H1 (cell line): Measurements from ENCODE around the gene CBLB. TPM values are rescaled to one million over a fixed set of nuclear protein-coding genes. Genes with fewer than 3 reads are reported as not detected.

Experiments used
- CTCF ChIA-PET: fragments of 300-600 bp; sonication (Branson Sonifier 250); formaldehyde crosslinking; loops from one replicate; lab custom pipeline; 2021; ENCODE audit not compliant: partially characterized antibody; lab: Charles Lee
- POLR2A ChIA-PET: fragments of 300-600 bp; sonication (Branson Sonifier 250); formaldehyde crosslinking; loops from one replicate; lab custom pipeline; 2021; ENCODE audit warnings: inconsistent platforms; ENCODE audit not compliant: partially characterized antibody; lab: Charles Lee
- DNase-seq, 2 experiments: peaks; one replicate each; pipeline versions ENCODE4 v3.0.0 to v3.0.0-alpha.2; 2010 to 2022; ENCODE audit warnings: low spot score in 2 of 2, low read depth in 1 of 2, mixed read lengths in 1 of 2
- FAIRE-seq: peaks from 2 replicates; lab custom pipeline; 2011; peaks lifted over from hg19 to GRCh38; lab: Jason Lieb, UNC
- H2AFZ ChIP-seq: 2 replicates; pipeline ENCODE4 v1.8.1; 2012; ENCODE audit warnings: low read length, inconsistent platforms
- H2AK5ac ChIP-seq: 2 replicates; pipeline ENCODE4 v1.6.1; 2013; ENCODE audit warnings: low read depth, low read length
- H2BK120ac ChIP-seq: replicated peaks from 2 replicates; pipeline ENCODE3; 2013; ENCODE audit warnings: low read depth, low read length, inconsistent platforms
- H2BK12ac ChIP-seq: 2 replicates; pipeline ENCODE4 v1.6.1; 2013; ENCODE audit warnings: low read depth, low read length
- H2BK15ac ChIP-seq: 2 replicates; pipeline ENCODE4 v1.6.1; 2013; ENCODE audit warnings: low read length
- H2BK20ac ChIP-seq: 2 replicates; pipeline ENCODE4 v1.6.1; 2013; ENCODE audit warnings: low read length
- H2BK5ac ChIP-seq: 2 replicates; pipeline ENCODE4 v1.6.1; 2013; ENCODE audit warnings: low read depth, low read length
- H3K14ac ChIP-seq: 2 replicates; pipeline ENCODE4 v1.6.1; 2013; ENCODE audit warnings: inconsistent platforms; ENCODE audit not compliant: insufficient read length
- H3K18ac ChIP-seq: 2 replicates; pipeline ENCODE4 v1.6.1; 2013; ENCODE audit warnings: low read length; ENCODE audit errors: extremely low read depth
- H3K23ac ChIP-seq: 2 replicates; pipeline ENCODE4 v1.6.1; 2013; ENCODE audit warnings: inconsistent platforms; ENCODE audit not compliant: insufficient read length
- H3K23me2 ChIP-seq: 2 replicates; pipeline ENCODE4 v1.6.1; 2013; ENCODE audit warnings: low read depth, low read length
- H3K27ac ChIP-seq: 2 replicates; pipeline ENCODE4 v1.6.1; 2011; ENCODE audit warnings: low read depth, low read length, inconsistent platforms
- H3K27me3 ChIP-seq, 4 experiments: replicated peaks in 1 of 4; 1 replicate in 1 of 4; 2 replicates in 3 of 4; pipeline versions ENCODE4 v1.6.1 to v1.8.1; 2011 to 2013; ENCODE audit warnings: low read length in 3 of 4, mild to moderate bottlenecking in 3 of 4, inconsistent platforms in 2 of 4, mixed read lengths in 2 of 4, moderate library complexity in 1 of 4; ENCODE audit not compliant: control insufficient read depth in 3 of 4, insufficient read depth in 3 of 4; ENCODE audit errors: extremely low read depth in 1 of 4
- H3K36me3 ChIP-seq, 4 experiments: 2 replicates each; pipeline versions ENCODE4 v1.6.1 to v1.8.1; 2011 to 2013; ENCODE audit warnings: mild to moderate bottlenecking in 4 of 4, low read length in 3 of 4, moderate library complexity in 2 of 4, control low read depth in 1 of 4, inconsistent platforms in 1 of 4; ENCODE audit not compliant: insufficient read depth in 4 of 4, control insufficient read depth in 2 of 4
- H3K4ac ChIP-seq: replicated peaks from 2 replicates; pipeline ENCODE3; 2013; ENCODE audit warnings: low read length, low read depth, mixed read lengths, inconsistent platforms; ENCODE audit not compliant: insufficient read length
- H3K4me1 ChIP-seq, 4 experiments: replicated peaks in 1 of 4; 1 replicate in 1 of 4; 2 replicates in 3 of 4; pipeline versions ENCODE4 v1.6.1 to v1.8.1; 2011 to 2013; ENCODE audit warnings: low read length in 3 of 4, inconsistent platforms in 2 of 4, mixed read lengths in 1 of 4; ENCODE audit not compliant: insufficient read depth in 4 of 4, control insufficient read depth in 3 of 4
- H3K4me2 ChIP-seq, 2 experiments: 2 replicates each; pipeline versions ENCODE4 v1.6.1 to v1.8.1; 2011 to 2013; ENCODE audit warnings: low read depth in 2 of 2, low read length in 2 of 2, control low read depth in 1 of 2, inconsistent platforms in 1 of 2, mild to moderate bottlenecking in 1 of 2; ENCODE audit not compliant: insufficient read depth in 1 of 2
- H3K4me3 ChIP-seq, 4 experiments: fragments of 200-600, 300-600 bp in 1 of 4; sonication (generic), shearing (Covaris generic), sonication (Bioruptor Twin) in 1 of 4; 2 replicates each; pipeline versions ENCODE4 v1.5.1 to v1.8.1; 2011 to 2016; ENCODE audit warnings: low read length in 4 of 4, low read depth in 3 of 4, control low read depth in 2 of 4, inconsistent platforms in 2 of 4, mild to moderate bottlenecking in 2 of 4, mixed read lengths in 1 of 4, moderate library complexity in 1 of 4; ENCODE audit not compliant: insufficient read depth in 2 of 4; ENCODE audit errors: extremely low read depth in 1 of 4
- H3K56ac ChIP-seq: replicated peaks from 2 replicates; pipeline ENCODE3; 2013; ENCODE audit warnings: low read depth, mild to moderate bottlenecking, mixed read lengths, low read length, inconsistent platforms; ENCODE audit not compliant: insufficient read length
- H3K79me1 ChIP-seq: 2 replicates; pipeline ENCODE4 v1.6.1; 2013; ENCODE audit warnings: low read depth, low read length, control low read depth
- H3K79me2 ChIP-seq, 2 experiments: 2 replicates each; pipeline versions ENCODE4 v1.6.1 to v1.8.1; 2012 to 2013; ENCODE audit warnings: low read length in 2 of 2, mild to moderate bottlenecking in 2 of 2, inconsistent platforms in 1 of 2; ENCODE audit not compliant: insufficient read depth in 2 of 2, control insufficient read depth in 1 of 2
- H3K9ac ChIP-seq, 4 experiments: replicated peaks in 1 of 4; 1 replicate in 1 of 4; 2 replicates in 3 of 4; pipeline versions ENCODE4 v1.6.1 to v1.8.1; 2011 to 2013; ENCODE audit warnings: low read depth in 3 of 4, low read length in 3 of 4, control low read depth in 2 of 4, mild to moderate bottlenecking in 2 of 4, moderate library complexity in 2 of 4, inconsistent platforms in 1 of 4; ENCODE audit errors: extremely low read depth in 1 of 4
- H3K9me3 ChIP-seq, 2 experiments: 2 replicates each; pipeline versions ENCODE4 v1.6.1 to v1.8.1; 2012 to 2013; ENCODE audit warnings: mild to moderate bottlenecking in 2 of 2, moderate library complexity in 2 of 2, control low read depth in 1 of 2, inconsistent platforms in 1 of 2, low read depth in 1 of 2, low read length in 1 of 2, mixed read lengths in 1 of 2; ENCODE audit not compliant: insufficient read depth in 2 of 2
- H4K20me1 ChIP-seq, 2 experiments: replicated peaks in 1 of 2; 2 replicates each; pipeline versions ENCODE3 to v1.8.1; 2011 to 2013; ENCODE audit warnings: inconsistent platforms in 2 of 2, low read length in 2 of 2, mild to moderate bottlenecking in 1 of 2; ENCODE audit not compliant: insufficient read depth in 2 of 2, control insufficient read depth in 1 of 2
- H4K5ac ChIP-seq: 2 replicates; pipeline ENCODE4 v1.6.1; 2013; ENCODE audit warnings: low read length, low read depth, mixed read lengths, inconsistent platforms; ENCODE audit not compliant: insufficient read length
- H4K8ac ChIP-seq: 2 replicates; pipeline ENCODE4 v1.8.0; 2013; ENCODE audit warnings: mild to moderate bottlenecking, moderate library complexity, low read length, inconsistent platforms; ENCODE audit not compliant: insufficient read depth; ENCODE audit errors: extremely low read depth
- H4K91ac ChIP-seq: replicated peaks from 2 replicates; pipeline ENCODE3; 2013; ENCODE audit warnings: low read length, mixed read lengths, inconsistent platforms; ENCODE audit not compliant: insufficient read length
- ASH2L ChIP-seq: fragments of 200-600, 300-600 bp; sonication (generic); IDR thresholded peaks from one replicate; pipeline ENCODE4 v1.7.1; 2017; ENCODE audit warnings: low read length
- CTBP2 ChIP-seq: IDR thresholded peaks from 2 replicates; pipeline ENCODE4 v1.7.0; 2011; ENCODE audit warnings: borderline replicate concordance, mild to moderate bottlenecking, moderate library complexity, mixed read lengths, low read length; ENCODE audit not compliant: insufficient read depth, insufficient read length
- CTCF ChIP-seq, 3 experiments: IDR thresholded peaks; 1 replicate in 2 of 3; 2 replicates in 1 of 3; pipeline versions ENCODE4 v1.5.1 to v1.6.1; 2011; ENCODE audit warnings: low read length in 3 of 3, mild to moderate bottlenecking in 3 of 3, inconsistent platforms in 2 of 3, low read depth in 1 of 3, moderate library complexity in 1 of 3; ENCODE audit not compliant: insufficient read depth in 1 of 3; ENCODE audit errors: control extremely low read depth in 1 of 3
- EP300 ChIP-seq, 2 experiments: IDR thresholded peaks; 1 replicate in 1 of 2; 2 replicates in 1 of 2; pipeline ENCODE4 v1.6.1; 2011 to 2012; ENCODE audit warnings: low read depth in 2 of 2, low read length in 2 of 2, mild to moderate bottlenecking in 2 of 2, borderline replicate concordance in 1 of 2, inconsistent platforms in 1 of 2, moderate library complexity in 1 of 2
- RBBP5 ChIP-seq: IDR thresholded peaks from 2 replicates; pipeline ENCODE4 v1.7.1; 2012; ENCODE audit warnings: low read depth, mild to moderate bottlenecking, inconsistent platforms, low read length, moderate library complexity, borderline replicate concordance
- WGBS, 2 experiments: shearing (Covaris generic) in 1 of 2; methylation state at CpG; one replicate each; pipeline versions ENCODE4 v1.1.6 to v1.1.7; 2013 to 2015; ENCODE audit warnings: low lambda C conversion rate in 2 of 2, mixed read lengths in 2 of 2, inconsistent platforms in 1 of 2, low coverage in 1 of 2, missing lambda C conversion rate in 1 of 2; ENCODE audit not compliant: insufficient replicate concordance in 2 of 2, insufficient coverage in 1 of 2, insufficient read length in 1 of 2; ENCODE audit errors: extremely low coverage in 1 of 2, missing lambda C conversion rate in 1 of 2; 5-methylcytosine and 5-hydroxymethylcytosine counted together
- polyA plus RNA-seq, 7 experiments: library from polyadenylated mRNA; depleted of rRNA in 3 of 7; stranded (reverse) in 5 of 7; unstranded in 2 of 7; fragments of >200 nt in 5 of 7; fragments of 200-250 nt in 2 of 7; gene quantifications; 1 replicate in 5 of 7; 2 replicates in 1 of 7; 4 replicates in 1 of 7; pipeline versions ENCODE4 v1.2.1 to v1.2.3, GENCODE V29; 2011 to 2013; ENCODE audit warnings: missing spikeins in 2 of 7, mixed read lengths in 2 of 7
- total RNA-seq: library from RNA; stranded (reverse); fragmentation: NEBNext Ultra II Directional; extraction: Animal tissue kit (Norgen Biotek cat#: 25700); gene quantifications from 2 replicates; pipeline ENCODE4 v1.2.1, GENCODE V29; 2021
- TF ChIP-seq, protein P1 (sequence below): IDR thresholded peaks from 2 replicates; pipeline ENCODE4 v1.6.1; 2012; ENCODE audit warnings: inconsistent platforms

CBLB gene
- total and polyA plus RNA-seq, 2 of the 8 experiments (the other 6 are each of a cell fraction or from before 2014, with no cell fraction given), result 14.5 to 26.0 TPM

GRCh38 chr3:105608623-105609022 is 260.2 kb downstream of the CBLB start:
- Histone ChIP-seq H3K4ac (no peak overlapping the region), H2BK15ac (no peak overlapping the region), H3K23ac (no peak overlapping the region), H3K23me2 (no peaks in the 10 kb centered on the region), H2AFZ (peak overlapping the region; percentile 85), H3K79me2 (no peaks in the 10 kb centered on the region), H3K14ac (no peak overlapping the region), H4K20me1 (no peaks in the 10 kb centered on the region), H3K18ac (0 out of 2 replicates have a peak overlapping the region, but pooled peaks have one; percentile 6), H3K4me2 (peak overlapping the region; percentile 61 to 87), H2BK12ac (peak overlapping the region; percentile 61; the same call in 1 of the 2 replicates), H3K9ac (peak overlapping the region in 1 of 4 experiments; percentile 28; a peak in 1 of 7 replicates), H2BK120ac (no peak overlapping the region), H4K91ac (no peak overlapping the region), H3K4me3 (peak overlapping the region; percentile 30 to 60 (median 52); a peak in 7 of 8 replicates), H2AK5ac (no peak overlapping the region), H4K5ac (no peak overlapping the region), H3K56ac (no peak overlapping the region), H4K8ac (no peak overlapping the region; the same call in 1 of the 2 replicates), H3K79me1 (no peaks in the 10 kb centered on the region), H3K36me3 (no peaks in the 10 kb centered on the region), H3K27me3 (no peaks in the 10 kb centered on the region), H2BK20ac (no peak overlapping the region), H3K9me3 (0 out of 4 replicates have a peak, but pooled peaks cover 0 to 3% of the 10 kb centered on the region in 2 experiments), H3K27ac (no peak overlapping the region), H2BK5ac (no peak overlapping the region), H3K4me1 (peaks cover 0 to 5% (median 2%) of the 10 kb centered on the region in 4 experiments; a peak in 4 of 7 replicates)
- ChIA-PET POLR2A (interaction anchor here (0.9 kb wide), 1 partner anchor 10 kb away, joined by 3 read pairs; no protein-coding TSS in a partner anchor), CTCF (interaction anchor here (1.0 kb wide), 2 partner anchors 86 to 1012 kb away, joined by 3 to 4 read pairs; no protein-coding TSS in a partner anchor)
- FAIRE-seq, result no peak
- 52% methylated on average over 17 of the region's 17 CpGs; no CpG with 5 or more reads in 1 of the 2 experiments for WGBS, 2 experiments
- peak; percentile 49 for TF ChIP-seq CTBP2
- peak; percentile 87 for TF ChIP-seq ASH2L
- no peak for TF ChIP-seq EP300 (IDR thresholded peaks at IDR 0.05; ENCODE audit: borderline replicate concordance in 1 of 2, low read depth in 2 of 2, low read length in 2 of 2)
- TF ChIP-seq, protein P1, sequence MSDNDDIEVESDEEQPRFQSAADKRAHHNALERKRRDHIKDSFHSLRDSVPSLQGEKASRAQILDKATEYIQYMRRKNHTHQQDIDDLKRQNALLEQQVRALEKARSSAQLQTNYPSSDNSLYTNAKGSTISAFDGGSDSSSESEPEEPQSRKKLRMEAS, result 0 out of 2 replicates have a peak, but pooled peaks have one; percentile 36
- peak; percentile 58; the same call in 1 of the 2 replicates for TF ChIP-seq RBBP5
- no peak for TF ChIP-seq CTCF (IDR thresholded peaks at IDR 0.05; ENCODE audit: control extremely low read depth in 1 of 3, insufficient read depth in 1 of 3, low read depth in 1 of 3, low read length in 3 of 3)
- DNase-seq, result peak in 1 of 2 experiments; percentile 57
